SH-SY5Y (cell line): ENCODE results near the gene ITGA5.

Experiments used
- GATA2 ChIP-seq: IDR thresholded peaks from 2 replicates; pipeline ENCODE4 v1.6.1; 2011; ENCODE audit warnings: mild to moderate bottlenecking, low read depth, low read length
- GATA3 ChIP-seq: IDR thresholded peaks from 2 replicates; pipeline ENCODE4 v1.6.1; 2011; ENCODE audit warnings: low read depth, mild to moderate bottlenecking, low read length, moderate library complexity

ITGA5 gene

GRCh38 chr12:54392485-54393206, 26.4 kb downstream of the ITGA5 start:
- TF ChIP-seq GATA2 (no peak), GATA3 (no peak)

GRCh38 chr12:54390668-54391551, 28.2 kb downstream of the ITGA5 start:
- TF ChIP-seq GATA3 (no peak), GATA2 (no peak)

- TF ChIP-seq GATA2 (no peak), GATA3 (no peak)
Measured at GRCh38 chr12:54390176-54390667, 28.8 kb downstream of the ITGA5 start.

- TF ChIP-seq GATA3 (no peak), GATA2 (no peak)
Measured at GRCh38 chr12:54389607-54390175, 29.4 kb downstream of the ITGA5 start.

GRCh38 chr12:54389134-54389508, 29.9 kb downstream of the ITGA5 start:
- TF ChIP-seq GATA2 (no peak), GATA3 (no peak)

- no peak for TF ChIP-seq GATA3
- TF ChIP-seq GATA2 = no peak
Measured at GRCh38 chr12:54388237-54389133, 30.6 kb downstream of the ITGA5 start.

- no peak for TF ChIP-seq GATA3
- TF ChIP-seq GATA2 = no peak
Measured at GRCh38 chr12:54387114-54387467, 32.0 kb downstream of the ITGA5 start.

- no peak for TF ChIP-seq GATA2
- TF ChIP-seq GATA3 = no peak
Measured at GRCh38 chr12:54386403-54387113, 32.5 kb downstream of the ITGA5 start.

- TF ChIP-seq GATA2 (no peak), GATA3 (no peak)
Measured at GRCh38 chr12:54385251-54385914, 33.7 kb downstream of the ITGA5 start.

GRCh38 chr12:54384591-54385041, 34.5 kb downstream of the ITGA5 start, which contains the start of gene ZNF385A:
ZNF385A (minus strand) TSS chr12:54384733; CDS start chr12:54384514, 219 bp downstream.
- no peak for TF ChIP-seq GATA3
- TF ChIP-seq GATA2 = no peak

- TF ChIP-seq GATA2 (no peak), GATA3 (no peak)
Measured at GRCh38 chr12:54383041-54383609, 35.9 kb downstream of the ITGA5 start.

- TF ChIP-seq GATA2 (no peak), GATA3 (no peak)
Measured at GRCh38 chr12:54381136-54381535, 37.9 kb downstream of the ITGA5 start.
